Heart left ventricle (tissue), 13 donors: ENCODE data around the gene USP2.

Experiments used
- CTCF ChIP-seq, 12 donors: fragments of 200-600 bp; sonication (generic) in 4 of 12; IDR thresholded peaks; one replicate each; pipeline versions ENCODE4 v1.5.0 to v1.8.0; 2018 to 2022; ENCODE audit warnings: antibody characterized with exemption in 12 of 12, mild to moderate bottlenecking in 5 of 12
- POLR2A ChIP-seq, 2 donors: fragments of 450-650 bp; IDR thresholded peaks; one replicate each; pipeline ENCODE4 v1.6.1; 2017; ENCODE audit warnings: antibody characterized with exemption in 2 of 2, mild to moderate bottlenecking in 2 of 2, moderate library complexity in 2 of 2
- donor health status: ischemic (EF 13 %, LVEDD 7.1; RV severe dilation, severe dysfunction).
- donor health status: DM: no; HTN: yes; CAD: no.
- donor health status: DM: no; HTN: no; CAD: no.
- donor health status: ischemic (EF 25% LVEDD 6.9; RV normal size, moderate dysfunction).
- donor health status: ischemic (EF 25% LVEDD 5.7; RV mildly dilated, moderate dysfunction).
- donor health status: ischemic (EF 35%, LVEDD 5.7; RV mildly dilated, moderate dysfunction).
- donor health status: nonischemic (EF 11% LVEDD 7.7; RV severe dilation, severe dysfunction).
- donor health status: DM: yes; HTN: yes; CAD: no.
- donor health status: PGD.
- donor health status: ischemic (EF 29% LVEDD 5.4; RV normal size, mild dysfunction).
- donor health status: nonischemic (EF 23%, LVEDD 6.1; RV moderate dilation, normal function).

DNA sequence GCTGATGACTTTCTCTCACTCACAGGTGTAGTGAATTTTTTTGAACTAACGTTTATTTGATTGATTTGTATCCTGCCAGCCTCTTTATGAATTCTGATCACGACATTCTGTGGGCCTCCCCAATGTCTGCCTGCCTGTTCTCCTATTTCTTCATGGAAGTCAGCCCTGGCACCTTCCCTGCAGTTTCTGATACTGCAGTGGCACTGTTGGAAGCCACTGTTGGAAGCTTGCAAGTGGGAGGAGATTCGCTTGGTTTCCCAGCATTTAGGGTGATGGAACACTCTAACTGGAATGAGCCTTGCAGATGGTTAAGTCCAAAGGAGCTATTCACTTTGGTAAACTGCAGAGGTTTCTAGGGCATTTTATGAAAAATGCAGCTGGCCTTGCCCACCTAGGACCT lies 42.8 kb upstream of the USP2 start:
- TF ChIP-seq CTCF (IDR thresholded peaks at IDR 0.05) = no peak
- TF ChIP-seq POLR2A (IDR thresholded peaks at IDR 0.05) = no peak
